OCI-LY1 (cell line): ENCODE data around the gene TMEM132C.

Experiments
- H2AFZ ChIP-seq: fragments of 200-600 bp; sonication (generic), shearing (Covaris generic); 2 replicates; pipeline ENCODE4 v1.6.0; 2014; ENCODE audit warnings: antibody characterized with exemption, mild to moderate bottlenecking, low read length
- H3F3A ChIP-seq: fragments of 200-600 bp; sonication (generic), shearing (Covaris generic); 2 replicates; pipeline ENCODE4 v1.6.0; 2014; ENCODE audit warnings: mild to moderate bottlenecking, antibody characterized with exemption, low read length, moderate library complexity; ENCODE audit not compliant: insufficient read depth
- H3K27ac ChIP-seq: fragments of 200-600 bp; sonication (generic); 2 replicates; pipeline ENCODE4 v1.5.1; 2014; ENCODE audit warnings: low read length, mixed run types, mild to moderate bottlenecking, low read depth; ENCODE audit not compliant: poor library complexity, severe bottlenecking
- H3K27me3 ChIP-seq: fragments of 200-600 bp; sonication (generic); 2 replicates; pipeline ENCODE4 v1.6.0; 2014; ENCODE audit warnings: antibody characterized with exemption, mild to moderate bottlenecking, low read length, moderate library complexity; ENCODE audit not compliant: insufficient read depth
- H3K36me3 ChIP-seq: fragments of 200-600 bp; sonication (generic); 2 replicates; pipeline ENCODE4 v1.6.1; 2014; ENCODE audit warnings: mild to moderate bottlenecking, antibody characterized with exemption, low read length, moderate library complexity, mixed read lengths; ENCODE audit not compliant: insufficient read depth
- H3K4me1 ChIP-seq: fragments of 200-600 bp; sonication (generic); 2 replicates; pipeline ENCODE4 v1.5.1; 2014; ENCODE audit warnings: mild to moderate bottlenecking, low read length, moderate library complexity; ENCODE audit not compliant: insufficient read depth, severe bottlenecking
- H3K4me2 ChIP-seq: fragments of 200-600 bp; sonication (generic), shearing (Covaris generic); 2 replicates; pipeline ENCODE4 v1.6.1; 2014; ENCODE audit warnings: low read length
- H3K4me3 ChIP-seq: fragments of 200-600 bp; sonication (generic); 2 replicates; pipeline ENCODE4 v1.5.1; 2014; ENCODE audit warnings: low read length, low read depth, mild to moderate bottlenecking, mixed read lengths; ENCODE audit not compliant: poor library complexity, severe bottlenecking
- H3K79me2 ChIP-seq: fragments of 200-600 bp; shearing (Covaris generic); 2 replicates; pipeline ENCODE4 v1.6.1; 2016; ENCODE audit warnings: mixed run types, low read length, mixed read lengths; ENCODE audit not compliant: insufficient read depth
- H3K9ac ChIP-seq: fragments of 200-600 bp; sonication (generic), shearing (Covaris generic); 2 replicates; pipeline ENCODE4 v1.6.1; 2014; ENCODE audit warnings: mild to moderate bottlenecking, low read length, mixed read lengths
- H3K9me2 ChIP-seq: fragments of 200-600 bp; sonication (generic), shearing (Covaris generic); 2 replicates; pipeline ENCODE4 v1.6.1; 2014; ENCODE audit warnings: low read depth, mild to moderate bottlenecking, low read length, mixed read lengths
- H3K9me3 ChIP-seq: fragments of 200-600 bp; shearing (Covaris generic); 2 replicates; pipeline ENCODE4 v1.6.1; 2014; ENCODE audit warnings: low read length, mixed read lengths
- H4K20me1 ChIP-seq: fragments of 200-600 bp; sonication (generic), shearing (Covaris generic); 2 replicates; pipeline ENCODE4 v1.6.0; 2016; ENCODE audit warnings: mild to moderate bottlenecking, low read length; ENCODE audit not compliant: insufficient read depth
- EZH2 ChIP-seq: fragments of 200-600 bp; sonication (generic), shearing (Covaris generic); IDR thresholded peaks from 2 replicates; pipeline ENCODE4 v1.8.0; 2017; ENCODE audit warnings: borderline replicate concordance, mixed run types, mild to moderate bottlenecking, antibody characterized with exemption, low read length, moderate library complexity, mixed read lengths
- TF ChIP-seq, protein P1 (sequence below): fragments of 200-600 bp; sonication (generic), shearing (Covaris generic); IDR thresholded peaks from 2 replicates; pipeline ENCODE4 v1.5.1; 2017; ENCODE audit warnings: mild to moderate bottlenecking, antibody characterized with exemption, low read length, moderate library complexity, mixed read lengths

TMEM132C gene

DNA sequence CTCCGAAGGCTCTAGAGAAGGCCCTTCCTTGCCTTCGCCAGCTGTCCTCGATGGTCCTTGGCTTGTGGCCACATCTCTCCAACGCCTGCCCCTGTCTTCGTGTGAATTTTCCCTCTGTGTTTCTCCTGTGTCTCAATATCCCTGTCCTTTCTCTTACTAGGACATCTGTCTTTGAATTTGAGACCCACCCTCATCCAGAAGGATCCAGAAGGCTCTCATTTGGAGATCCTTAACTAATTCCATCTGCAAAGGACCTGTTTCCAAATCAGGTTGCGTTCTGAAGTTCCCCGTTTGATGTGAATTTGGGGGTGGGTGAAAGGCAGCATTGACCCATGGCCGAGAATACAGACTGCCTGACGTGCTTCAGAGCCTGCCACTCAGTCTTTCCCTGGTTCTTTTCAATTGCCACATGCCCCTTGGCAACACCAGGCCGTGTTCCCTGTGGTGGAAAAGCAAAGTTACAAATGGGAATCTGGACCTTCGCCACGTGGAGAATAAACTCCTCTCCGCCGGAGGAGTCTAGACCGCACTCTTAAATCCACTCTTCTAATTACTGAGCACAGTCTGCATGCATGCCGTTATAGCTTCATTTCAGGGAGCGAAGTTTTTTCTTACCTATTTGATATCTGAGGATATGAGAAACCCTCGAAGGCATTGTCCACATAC is 158.8 kb downstream of the TMEM132C start:
- no peaks in the 10 kb centered on the region for H4K20me1 ChIP-seq
- no peaks in the 10 kb centered on the region for H3F3A ChIP-seq
- no peaks in the 10 kb centered on the region for H3K4me1 ChIP-seq
- no peak overlapping the region for H2AFZ ChIP-seq
- H3K9me2 ChIP-seq: no peaks in the 10 kb centered on the region
- H3K9me3 ChIP-seq: no peaks in the 10 kb centered on the region
- H3K9ac ChIP-seq: no peak overlapping the region
- H3K79me2 ChIP-seq: no peaks in the 10 kb centered on the region
- H3K27me3 ChIP-seq: no peaks in the 10 kb centered on the region
- H3K27ac ChIP-seq: no peak overlapping the region
- H3K36me3 ChIP-seq: no peaks in the 10 kb centered on the region
- TF ChIP-seq, protein P1, sequence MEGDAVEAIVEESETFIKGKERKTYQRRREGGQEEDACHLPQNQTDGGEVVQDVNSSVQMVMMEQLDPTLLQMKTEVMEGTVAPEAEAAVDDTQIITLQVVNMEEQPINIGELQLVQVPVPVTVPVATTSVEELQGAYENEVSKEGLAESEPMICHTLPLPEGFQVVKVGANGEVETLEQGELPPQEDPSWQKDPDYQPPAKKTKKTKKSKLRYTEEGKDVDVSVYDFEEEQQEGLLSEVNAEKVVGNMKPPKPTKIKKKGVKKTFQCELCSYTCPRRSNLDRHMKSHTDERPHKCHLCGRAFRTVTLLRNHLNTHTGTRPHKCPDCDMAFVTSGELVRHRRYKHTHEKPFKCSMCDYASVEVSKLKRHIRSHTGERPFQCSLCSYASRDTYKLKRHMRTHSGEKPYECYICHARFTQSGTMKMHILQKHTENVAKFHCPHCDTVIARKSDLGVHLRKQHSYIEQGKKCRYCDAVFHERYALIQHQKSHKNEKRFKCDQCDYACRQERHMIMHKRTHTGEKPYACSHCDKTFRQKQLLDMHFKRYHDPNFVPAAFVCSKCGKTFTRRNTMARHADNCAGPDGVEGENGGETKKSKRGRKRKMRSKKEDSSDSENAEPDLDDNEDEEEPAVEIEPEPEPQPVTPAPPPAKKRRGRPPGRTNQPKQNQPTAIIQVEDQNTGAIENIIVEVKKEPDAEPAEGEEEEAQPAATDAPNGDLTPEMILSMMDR: no peak
- TF ChIP-seq EZH2: no peak
- no peak overlapping the region for H3K4me2 ChIP-seq
- H3K4me3 ChIP-seq: no peak overlapping the region

- Histone ChIP-seq H3K9me3 (no peaks in the 10 kb centered on the region), H3K79me2 (no peaks in the 10 kb centered on the region), H3K27ac (no peak overlapping the region), H2AFZ (no peak overlapping the region), H3K9me2 (no peaks in the 10 kb centered on the region), H3K4me2 (no peak overlapping the region), H3F3A (no peaks in the 10 kb centered on the region), H3K36me3 (no peaks in the 10 kb centered on the region), H3K4me1 (no peaks in the 10 kb centered on the region), H3K9ac (no peak overlapping the region), H3K27me3 (no peaks in the 10 kb centered on the region), H4K20me1 (no peaks in the 10 kb centered on the region), H3K4me3 (no peak overlapping the region)
- TF ChIP-seq EZH2: no peak
- TF ChIP-seq, protein P1: no peak
Measured at GRCh38 chr12:128426511-128426910, 159.5 kb downstream of the TMEM132C start.

- H4K20me1 ChIP-seq: no peaks in the 10 kb centered on the region
Measured at GRCh38 chr12:128439796-128440195, 172.8 kb downstream of the TMEM132C start.

More at GRCh38 chr12:128439796-128440195, 172.8 kb downstream of the TMEM132C start:
- H3K4me3 ChIP-seq: no peak overlapping the region
- no peaks in the 10 kb centered on the region for H3F3A ChIP-seq
- TF ChIP-seq EZH2: no peak
- TF ChIP-seq, protein P1: no peak
- no peaks in the 10 kb centered on the region for H3K36me3 ChIP-seq
- H3K27me3 ChIP-seq: no peaks in the 10 kb centered on the region
- H3K9me3 ChIP-seq: no peaks in the 10 kb centered on the region
- H3K79me2 ChIP-seq: no peaks in the 10 kb centered on the region
- H3K4me2 ChIP-seq: no peak overlapping the region
- H3K9me2 ChIP-seq: no peaks in the 10 kb centered on the region
- H2AFZ ChIP-seq: no peak overlapping the region
- H3K27ac ChIP-seq: no peak overlapping the region
- no peaks in the 10 kb centered on the region for H3K4me1 ChIP-seq
- no peak overlapping the region for H3K9ac ChIP-seq
